ENCODE results near the gene ADIPOR1.

Gene ADIPOR1

GRCh38 chr1:202966006-202966898 is 8.1 kb upstream of the ADIPOR1 start:
- Histone ChIP-seq H3K9me3 (ENCODE audit: control insufficient read depth, low read length) (no peaks in the 10 kb centered on the region), H3K4me1 (ENCODE audit: control insufficient read depth, insufficient read depth, low read length) (peaks cover 43% of the 10 kb centered on the region), H3K27me3 (ENCODE audit: control insufficient read depth, insufficient read depth, low read length) (no peaks in the 10 kb centered on the region)

GRCh38 chr1:202965422-202965821 is 7.3 kb upstream of the ADIPOR1 start:
- peaks cover 43% of the 10 kb centered on the region for H3K4me1 ChIP-seq (ENCODE audit: control insufficient read depth, insufficient read depth, low read length)
- H3K4me3 ChIP-seq (ENCODE audit: low read length): no peak overlapping the region
- no peaks in the 10 kb centered on the region for H3K9me3 ChIP-seq (ENCODE audit: control insufficient read depth, low read length)
- H3K9ac ChIP-seq (ENCODE audit: low read length): no peak overlapping the region
- H3K27me3 ChIP-seq (ENCODE audit: control insufficient read depth, insufficient read depth, low read length): no peaks in the 10 kb centered on the region
- no peaks in the 10 kb centered on the region for H3K36me3 ChIP-seq (ENCODE audit: control insufficient read depth, insufficient read depth, low read length)

More at GRCh38 chr1:202966006-202966898, 8.1 kb upstream of the ADIPOR1 start:
- H3K9ac ChIP-seq (ENCODE audit: low read length): peak overlapping the region; percentile 93
- H3K4me3 ChIP-seq (ENCODE audit: low read length): peak overlapping the region; percentile 71
- no peaks in the 10 kb centered on the region for H3K36me3 ChIP-seq (ENCODE audit: control insufficient read depth, insufficient read depth, low read length)

GRCh38 chr1:202964791-202965410 is 6.8 kb upstream of the ADIPOR1 start:
- peak overlapping the region; percentile 20 for H3K9ac ChIP-seq (ENCODE audit: low read length)
- no peak overlapping the region for H3K4me3 ChIP-seq (ENCODE audit: low read length)
- peaks cover 43% of the 10 kb centered on the region for H3K4me1 ChIP-seq (ENCODE audit: control insufficient read depth, insufficient read depth, low read length)
- H3K9me3 ChIP-seq (ENCODE audit: control insufficient read depth, low read length): no peaks in the 10 kb centered on the region
- no peaks in the 10 kb centered on the region for H3K36me3 ChIP-seq (ENCODE audit: control insufficient read depth, insufficient read depth, low read length)
- H3K27me3 ChIP-seq (ENCODE audit: control insufficient read depth, insufficient read depth, low read length): no peaks in the 10 kb centered on the region

GRCh38 chr1:202961220-202961880 is 3.2 kb upstream of the ADIPOR1 start:
- Histone ChIP-seq H3K9me3 (ENCODE audit: control insufficient read depth, low read length) (no peaks in the 10 kb centered on the region), H3K4me3 (ENCODE audit: low read length) (no peak overlapping the region), H3K27me3 (ENCODE audit: control insufficient read depth, insufficient read depth, low read length) (no peaks in the 10 kb centered on the region), H3K9ac (ENCODE audit: low read length) (no peak overlapping the region), H3K36me3 (ENCODE audit: control insufficient read depth, insufficient read depth, low read length) (no peaks in the 10 kb centered on the region), H3K4me1 (ENCODE audit: control insufficient read depth, insufficient read depth, low read length) (peaks cover 40% of the 10 kb centered on the region)

- no peaks in the 10 kb centered on the region for H3K36me3 ChIP-seq (ENCODE audit: control insufficient read depth, insufficient read depth, low read length)
- H3K9me3 ChIP-seq (ENCODE audit: control insufficient read depth, low read length): no peaks in the 10 kb centered on the region
- no peaks in the 10 kb centered on the region for H3K27me3 ChIP-seq (ENCODE audit: control insufficient read depth, insufficient read depth, low read length)
- H3K4me1 ChIP-seq (ENCODE audit: control insufficient read depth, insufficient read depth, low read length): peaks cover 27% of the 10 kb centered on the region
- no peak overlapping the region for H3K9ac ChIP-seq (ENCODE audit: low read length)
- H3K4me3 ChIP-seq (ENCODE audit: low read length): no peak overlapping the region
These were observed 1.1 kb upstream of the ADIPOR1 start for GRCh38 chr1:202959276-202959620.

- H3K9ac ChIP-seq (ENCODE audit: low read length): peak overlapping the region; percentile 95
- no peaks in the 10 kb centered on the region for H3K36me3 ChIP-seq (ENCODE audit: control insufficient read depth, insufficient read depth, low read length)
- H3K4me3 ChIP-seq (ENCODE audit: low read length): peak overlapping the region; percentile 23
- peaks cover 31% of the 10 kb centered on the region for H3K4me1 ChIP-seq (ENCODE audit: control insufficient read depth, insufficient read depth, low read length)
- no peaks in the 10 kb centered on the region for H3K27me3 ChIP-seq (ENCODE audit: control insufficient read depth, insufficient read depth, low read length)
- no peaks in the 10 kb centered on the region for H3K9me3 ChIP-seq (ENCODE audit: control insufficient read depth, low read length)
These were observed 598 bp upstream of the ADIPOR1 start for GRCh38 chr1:202958544-202959275.

- peak overlapping the region; percentile 95 for H3K9ac ChIP-seq (ENCODE audit: low read length)
- H3K4me3 ChIP-seq (ENCODE audit: low read length): peak overlapping the region; percentile 94
- H3K4me1 ChIP-seq (ENCODE audit: control insufficient read depth, insufficient read depth, low read length): peaks cover 37% of the 10 kb centered on the region
- no peaks in the 10 kb centered on the region for H3K27me3 ChIP-seq (ENCODE audit: control insufficient read depth, insufficient read depth, low read length)
- H3K9me3 ChIP-seq (ENCODE audit: control insufficient read depth, low read length): no peaks in the 10 kb centered on the region
- no peaks in the 10 kb centered on the region for H3K36me3 ChIP-seq (ENCODE audit: control insufficient read depth, insufficient read depth, low read length)
These were observed 1.1 kb downstream of the ADIPOR1 start for GRCh38 chr1:202956969-202957368.

GRCh38 chr1:202954057-202954745 is 3.9 kb downstream of the ADIPOR1 start:
- Histone ChIP-seq H3K36me3 (ENCODE audit: control insufficient read depth, insufficient read depth, low read length) (peaks cover 7% of the 10 kb centered on the region), H3K4me3 (ENCODE audit: low read length) (no peak overlapping the region), H3K27me3 (ENCODE audit: control insufficient read depth, insufficient read depth, low read length) (no peaks in the 10 kb centered on the region), H3K4me1 (ENCODE audit: control insufficient read depth, insufficient read depth, low read length) (peaks cover 43% of the 10 kb centered on the region), H3K9me3 (ENCODE audit: control insufficient read depth, low read length) (no peaks in the 10 kb centered on the region), H3K9ac (ENCODE audit: low read length) (no peak overlapping the region)

- H3K27me3 ChIP-seq (ENCODE audit: control insufficient read depth, insufficient read depth, low read length): no peaks in the 10 kb centered on the region
- H3K9me3 ChIP-seq (ENCODE audit: control insufficient read depth, low read length): no peaks in the 10 kb centered on the region
- H3K9ac ChIP-seq (ENCODE audit: low read length): no peak overlapping the region
- peaks cover 35% of the 10 kb centered on the region for H3K4me1 ChIP-seq (ENCODE audit: control insufficient read depth, insufficient read depth, low read length)
- H3K4me3 ChIP-seq (ENCODE audit: low read length): no peak overlapping the region
- peaks cover 7% of the 10 kb centered on the region for H3K36me3 ChIP-seq (ENCODE audit: control insufficient read depth, insufficient read depth, low read length)
These were observed 4.7 kb downstream of the ADIPOR1 start for GRCh38 chr1:202953392-202953791.

GRCh38 chr1:202952818-202953217 is 5.3 kb downstream of the ADIPOR1 start:
- Histone ChIP-seq H3K9me3 (ENCODE audit: control insufficient read depth, low read length) (no peaks in the 10 kb centered on the region), H3K36me3 (ENCODE audit: control insufficient read depth, insufficient read depth, low read length) (peaks cover 7% of the 10 kb centered on the region), H3K9ac (ENCODE audit: low read length) (no peak overlapping the region), H3K27me3 (ENCODE audit: control insufficient read depth, insufficient read depth, low read length) (no peaks in the 10 kb centered on the region), H3K4me1 (ENCODE audit: control insufficient read depth, insufficient read depth, low read length) (peaks cover 35% of the 10 kb centered on the region), H3K4me3 (ENCODE audit: low read length) (no peak overlapping the region)

GRCh38 chr1:202952099-202952498 is 6.0 kb downstream of the ADIPOR1 start:
- Histone ChIP-seq H3K4me3 (ENCODE audit: low read length) (no peak overlapping the region), H3K4me1 (ENCODE audit: control insufficient read depth, insufficient read depth, low read length) (peaks cover 33% of the 10 kb centered on the region), H3K9me3 (ENCODE audit: control insufficient read depth, low read length) (no peaks in the 10 kb centered on the region), H3K27me3 (ENCODE audit: control insufficient read depth, insufficient read depth, low read length) (no peaks in the 10 kb centered on the region), H3K36me3 (ENCODE audit: control insufficient read depth, insufficient read depth, low read length) (peaks cover 7% of the 10 kb centered on the region), H3K9ac (ENCODE audit: low read length) (no peak overlapping the region)

All from mucosa of stomach (tissue), 1 donor.